GM12892 (cell line): ENCODE results near the gene OLFML1.

Experiments used
- POLR2A ChIP-seq: IDR thresholded peaks from 2 replicates; pipeline ENCODE4 v1.6.1; 2011; ENCODE audit warnings: low read depth, low read length, control low read depth
- POLR2AphosphoS5 ChIP-seq: IDR thresholded peaks from 2 replicates; pipeline ENCODE4 v1.6.1; 2011; ENCODE audit warnings: low read depth, low read length, control low read depth
- TAF1 ChIP-seq: IDR thresholded peaks from 2 replicates; pipeline ENCODE4 v1.6.1; 2011; ENCODE audit warnings: low read depth, mild to moderate bottlenecking, control low read depth, low read length, borderline replicate concordance

DNA sequence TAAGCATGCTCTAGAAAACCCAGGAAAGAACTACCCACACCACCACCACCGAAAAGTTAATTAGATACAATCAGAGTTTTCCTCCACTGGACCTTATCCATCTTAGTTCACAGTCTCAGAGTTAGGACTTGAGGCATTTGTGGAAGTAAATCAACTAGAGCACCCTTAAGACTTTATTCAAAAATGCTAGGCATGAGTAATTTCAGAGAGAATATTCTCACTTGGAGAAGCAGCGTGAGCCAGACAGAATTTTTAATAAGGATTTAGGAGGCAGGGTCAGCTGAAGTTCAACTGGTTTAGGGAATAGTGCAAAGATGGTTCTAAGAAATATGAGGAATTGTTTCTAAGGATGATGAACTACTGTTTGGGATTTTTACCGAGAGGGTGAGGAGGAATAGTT lies 1.2 kb upstream of the OLFML1 start:
- TF ChIP-seq POLR2A (no peak), TAF1 (no peak), POLR2AphosphoS5 (no peak)
